ENCODE measurements around the gene PATE3. TPM values are rescaled to one million over a fixed set of nuclear protein-coding genes. Genes with fewer than 3 reads are reported as not detected.

Gene PATE3
- total RNA-seq (2014; rRNA removed; shearing (Covaris generic)): not detected in 2 replicates

GRCh38 chr11:125787827-125788226 is at the start of gene PATE3:
TSS of gene PATE3 (plus strand) at chr11:125788127. CDS start at chr11:125788152, 25 bp downstream.
- H3K9me3 ChIP-seq (replicated peaks): no peaks in the 10 kb centered on the region
- H3K36me3 ChIP-seq: no peaks in the 10 kb centered on the region
- H3K27me3 ChIP-seq (replicated peaks): no peaks in the 10 kb centered on the region
- no peaks in the 10 kb centered on the region for H3K4me1 ChIP-seq (replicated peaks)
- no peak for DNase-seq (ENCODE audit: low read depth in 1 of 2, low spot score in 2 of 2)
- H3K4me3 ChIP-seq: no peak within 1 kb of the TSS
- H3K27ac ChIP-seq: no peak within 1 kb of the TSS

- Histone ChIP-seq H3K36me3 (no peaks in the 10 kb centered on the region), H3K4me3 (no peak overlapping the region), H3K4me1 (replicated peaks) (no peaks in the 10 kb centered on the region), H3K27ac (no peak overlapping the region), H3K9me3 (replicated peaks) (no peaks in the 10 kb centered on the region), H3K27me3 (replicated peaks) (no peaks in the 10 kb centered on the region)
- DNase-seq (ENCODE audit: low read depth in 1 of 2, low spot score in 2 of 2): no peak
These were observed 47.3 kb upstream of the PATE3 start for GRCh38 chr11:125740617-125741016.

GRCh38 chr11:125743681-125744080 is 44.2 kb upstream of the PATE3 start:
- Histone ChIP-seq H3K4me3 (no peak overlapping the region), H3K27ac (no peak overlapping the region), H3K9me3 (replicated peaks) (no peaks in the 10 kb centered on the region), H3K36me3 (no peaks in the 10 kb centered on the region), H3K27me3 (replicated peaks) (no peaks in the 10 kb centered on the region), H3K4me1 (replicated peaks) (no peaks in the 10 kb centered on the region)
- DNase-seq (ENCODE audit: low read depth in 1 of 2, low spot score in 2 of 2): no peak

DNA sequence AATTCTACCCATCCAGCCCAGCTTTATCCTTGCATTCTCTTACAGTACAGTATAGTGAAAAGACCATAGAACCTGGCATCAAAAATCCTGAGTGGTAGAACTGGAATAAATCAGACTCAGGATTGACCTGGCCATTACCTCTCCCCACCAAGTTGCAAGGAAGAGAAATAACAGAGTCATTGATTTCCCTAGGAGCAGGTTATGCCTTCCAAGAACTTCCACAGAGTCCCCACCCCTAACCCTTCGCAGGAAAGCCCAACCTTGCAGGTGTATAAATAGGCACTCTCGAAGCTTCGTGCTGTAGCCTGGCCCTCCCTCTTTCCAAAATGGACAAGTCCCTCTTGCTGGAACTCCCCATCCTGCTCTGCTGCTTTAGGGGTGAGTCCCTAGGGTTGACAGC is 41.9 kb upstream of the PATE3 start, which contains the start of gene PATE1:
PATE1 (plus strand) TSS at position 301 of the 400 bp plus-strand sequence; CDS start at position 327, 26 bp downstream.
- Histone ChIP-seq H3K4me3 (no peak within 1 kb of the TSS), H3K27ac (no peak within 1 kb of the TSS), H3K4me1 (replicated peaks) (no peaks in the 10 kb centered on the region), H3K36me3 (no peaks in the 10 kb centered on the region), H3K27me3 (replicated peaks) (no peaks in the 10 kb centered on the region), H3K9me3 (replicated peaks) (no peaks in the 10 kb centered on the region)
- DNase-seq (ENCODE audit: low read depth in 1 of 2, low spot score in 2 of 2): no peak

DNA sequence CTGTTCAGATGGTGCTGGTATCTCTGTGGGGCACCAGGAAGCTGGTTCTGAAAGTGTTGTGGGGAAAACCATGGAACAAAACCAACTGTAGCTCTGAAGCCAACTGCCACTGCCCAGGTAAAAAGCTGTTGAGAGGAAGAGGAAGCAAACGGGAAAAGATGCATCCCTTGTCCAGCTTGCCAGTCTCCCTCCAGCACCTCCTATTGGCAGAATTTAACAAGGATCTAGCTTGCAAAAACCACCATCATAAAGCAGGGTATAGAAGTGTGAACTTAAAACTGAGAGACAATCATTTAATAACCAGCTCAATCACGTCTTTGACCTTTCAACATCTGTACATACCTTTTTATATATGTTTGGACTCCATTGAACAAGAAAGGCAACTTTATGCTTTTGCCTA is 37.3 kb upstream of the PATE3 start:
- Histone ChIP-seq H3K27ac (no peak overlapping the region), H3K9me3 (replicated peaks) (no peaks in the 10 kb centered on the region), H3K36me3 (no peaks in the 10 kb centered on the region), H3K27me3 (replicated peaks) (no peaks in the 10 kb centered on the region), H3K4me3 (no peak overlapping the region), H3K4me1 (replicated peaks) (no peaks in the 10 kb centered on the region)
- DNase-seq (ENCODE audit: low read depth in 1 of 2, low spot score in 2 of 2): no peak

DNA sequence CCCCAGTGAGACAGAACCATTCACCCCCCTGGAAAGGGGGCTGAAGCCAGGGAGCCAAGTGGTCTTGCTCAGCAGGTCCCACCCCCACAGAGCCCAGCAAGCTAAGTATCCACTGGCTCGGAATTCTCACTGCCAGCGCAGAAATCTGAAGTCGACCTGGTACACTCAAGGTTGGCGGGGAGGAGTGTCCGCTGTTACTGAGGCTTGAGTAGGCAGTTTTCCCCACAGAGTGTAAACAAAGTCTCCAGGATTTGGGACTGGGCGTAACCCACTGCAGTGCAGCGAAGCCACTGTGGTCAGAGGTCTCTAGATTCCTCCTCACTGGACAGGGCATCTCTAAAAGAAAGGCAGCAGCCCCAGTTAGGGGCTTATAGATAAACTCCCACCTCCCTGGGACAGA is 31.9 kb upstream of the PATE3 start:
- H3K9me3 ChIP-seq (replicated peaks): no peaks in the 10 kb centered on the region
- H3K27me3 ChIP-seq (replicated peaks): no peaks in the 10 kb centered on the region
- H3K27ac ChIP-seq: no peak overlapping the region
- H3K4me3 ChIP-seq: no peak overlapping the region
- DNase-seq (ENCODE audit: low read depth in 1 of 2, low spot score in 2 of 2): no peak
- H3K36me3 ChIP-seq: no peaks in the 10 kb centered on the region
- no peaks in the 10 kb centered on the region for H3K4me1 ChIP-seq (replicated peaks)

- no peak for DNase-seq (ENCODE audit: low read depth in 1 of 2, low spot score in 2 of 2)
- no peaks in the 10 kb centered on the region for H3K27me3 ChIP-seq (replicated peaks)
These were observed 25.5 kb upstream of the PATE3 start for GRCh38 chr11:125762445-125762844.

GRCh38 chr11:125763483-125763882 is 24.4 kb upstream of the PATE3 start:
- H3K36me3 ChIP-seq: no peaks in the 10 kb centered on the region
- H3K4me3 ChIP-seq: no peak overlapping the region
- no peaks in the 10 kb centered on the region for H3K9me3 ChIP-seq (replicated peaks)
- H3K27me3 ChIP-seq (replicated peaks): no peaks in the 10 kb centered on the region
- no peaks in the 10 kb centered on the region for H3K4me1 ChIP-seq (replicated peaks)
- DNase-seq (ENCODE audit: low read depth in 1 of 2, low spot score in 2 of 2): no peak
- no peak overlapping the region for H3K27ac ChIP-seq

More at GRCh38 chr11:125762445-125762844, 25.5 kb upstream of the PATE3 start:
- no peak overlapping the region for H3K4me3 ChIP-seq
- H3K36me3 ChIP-seq: no peaks in the 10 kb centered on the region
- H3K27ac ChIP-seq: no peak overlapping the region
- no peaks in the 10 kb centered on the region for H3K4me1 ChIP-seq (replicated peaks)
- no peaks in the 10 kb centered on the region for H3K9me3 ChIP-seq (replicated peaks)

DNA sequence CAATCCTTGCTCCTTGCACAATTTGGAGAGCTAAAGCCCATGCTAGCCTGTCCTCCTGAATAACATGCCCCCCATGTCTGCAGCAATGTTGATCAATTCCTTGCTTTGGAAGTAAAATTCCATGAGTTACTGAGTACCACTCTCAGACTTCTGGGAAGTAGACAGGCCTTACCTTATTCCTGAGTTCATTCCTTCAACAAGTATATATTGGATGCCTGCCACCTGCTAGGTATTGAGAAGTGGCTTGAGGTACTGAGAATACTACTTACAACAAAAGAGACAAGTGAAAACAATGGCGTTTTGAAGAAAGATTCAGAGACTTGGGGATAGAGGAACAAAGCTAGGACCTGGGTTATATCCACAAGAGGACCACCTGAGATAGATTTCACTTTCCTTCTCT is 21.7 kb upstream of the PATE3 start:
- Histone ChIP-seq H3K4me3 (no peak overlapping the region), H3K4me1 (replicated peaks) (no peaks in the 10 kb centered on the region), H3K27me3 (replicated peaks) (no peaks in the 10 kb centered on the region), H3K9me3 (replicated peaks) (no peaks in the 10 kb centered on the region), H3K36me3 (no peaks in the 10 kb centered on the region), H3K27ac (no peak overlapping the region)
- no peak for DNase-seq (ENCODE audit: low read depth in 1 of 2, low spot score in 2 of 2)

DNA sequence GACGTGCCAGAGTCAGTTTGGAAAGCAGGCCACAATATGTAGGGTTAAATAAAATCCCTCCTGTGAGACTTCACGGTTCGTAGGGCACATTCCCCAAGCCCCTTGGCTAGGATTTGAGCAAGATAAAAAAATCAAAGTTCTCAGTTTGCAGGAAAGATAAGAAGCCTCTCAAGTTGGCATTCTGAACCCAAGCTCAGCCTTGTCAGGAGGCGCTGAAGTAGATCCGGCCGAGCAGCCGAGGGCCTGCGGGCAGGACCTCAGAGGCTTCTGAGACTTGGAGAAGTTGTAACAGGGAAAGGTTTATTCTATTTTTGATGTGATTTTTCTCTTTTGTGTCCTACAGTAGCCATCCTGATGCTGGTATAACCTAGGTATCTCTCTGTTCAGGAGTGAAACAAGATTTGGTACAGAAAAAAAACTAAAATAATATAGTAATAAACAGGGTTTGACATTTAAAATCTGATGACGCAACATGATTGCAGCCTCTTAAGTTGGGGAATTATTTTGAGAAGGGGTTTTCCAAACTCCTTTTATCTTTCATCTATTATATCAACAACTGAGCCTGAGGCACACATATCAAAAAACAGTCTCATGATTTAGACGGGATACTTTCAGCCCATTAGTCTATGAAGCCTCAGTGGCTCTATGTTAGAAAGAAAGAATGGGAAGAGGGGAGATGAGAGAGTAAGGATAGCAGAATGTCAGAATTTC is 19.4 kb upstream of the PATE3 start:
- no peaks in the 10 kb centered on the region for H3K9me3 ChIP-seq (replicated peaks)
- no peaks in the 10 kb centered on the region for H3K4me1 ChIP-seq (replicated peaks)
- DNase-seq (ENCODE audit: low read depth in 1 of 2, low spot score in 2 of 2): no peak
- no peaks in the 10 kb centered on the region for H3K36me3 ChIP-seq
- H3K27me3 ChIP-seq (replicated peaks): no peaks in the 10 kb centered on the region
- H3K27ac ChIP-seq: no peak overlapping the region
- no peak overlapping the region for H3K4me3 ChIP-seq

- Histone ChIP-seq H3K4me3 (no peak overlapping the region), H3K4me1 (replicated peaks) (no peaks in the 10 kb centered on the region), H3K9me3 (replicated peaks) (no peaks in the 10 kb centered on the region), H3K27ac (no peak overlapping the region), H3K36me3 (no peaks in the 10 kb centered on the region), H3K27me3 (replicated peaks) (no peaks in the 10 kb centered on the region)
- no peak for DNase-seq (ENCODE audit: low read depth in 1 of 2, low spot score in 2 of 2)
These were observed 17.3 kb upstream of the PATE3 start for GRCh38 chr11:125770583-125770982.

- DNase-seq (ENCODE audit: low read depth in 1 of 2, low spot score in 2 of 2): no peak
- no peaks in the 10 kb centered on the region for H3K27me3 ChIP-seq (replicated peaks)
- H3K4me3 ChIP-seq: no peak overlapping the region
- no peak overlapping the region for H3K27ac ChIP-seq
- no peaks in the 10 kb centered on the region for H3K9me3 ChIP-seq (replicated peaks)
- H3K4me1 ChIP-seq (replicated peaks): no peaks in the 10 kb centered on the region
- no peaks in the 10 kb centered on the region for H3K36me3 ChIP-seq
These were observed 15.0 kb upstream of the PATE3 start for GRCh38 chr11:125772834-125773505.

GRCh38 chr11:125773516-125773915 is 14.4 kb upstream of the PATE3 start:
- H3K27me3 ChIP-seq (replicated peaks): no peaks in the 10 kb centered on the region
- no peaks in the 10 kb centered on the region for H3K36me3 ChIP-seq
- H3K4me3 ChIP-seq: no peak overlapping the region
- no peaks in the 10 kb centered on the region for H3K4me1 ChIP-seq (replicated peaks)
- H3K9me3 ChIP-seq (replicated peaks): no peaks in the 10 kb centered on the region
- H3K27ac ChIP-seq: no peak overlapping the region
- no peak for DNase-seq (ENCODE audit: low read depth in 1 of 2, low spot score in 2 of 2)

DNA sequence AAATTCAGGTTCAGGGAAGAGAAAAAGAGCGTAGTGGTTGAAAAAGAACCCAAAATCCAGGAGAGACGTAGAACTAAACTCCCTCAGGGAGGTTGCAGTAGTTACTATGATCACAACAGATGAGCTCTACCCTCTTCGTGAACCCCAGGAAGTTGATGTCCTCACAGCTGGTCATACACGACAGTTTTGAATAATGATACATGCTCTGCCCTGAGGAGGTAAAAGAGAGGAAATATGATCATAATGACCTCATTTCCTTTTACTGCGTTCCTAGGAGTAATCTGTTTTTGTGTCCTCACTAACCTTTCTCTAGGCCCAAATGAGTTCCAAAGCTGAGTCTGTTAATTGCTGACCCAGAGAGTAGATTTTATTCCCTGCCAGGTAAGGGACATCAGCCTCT is 10.6 kb upstream of the PATE3 start:
- no peaks in the 10 kb centered on the region for H3K4me1 ChIP-seq (replicated peaks)
- H3K4me3 ChIP-seq: no peak overlapping the region
- no peaks in the 10 kb centered on the region for H3K36me3 ChIP-seq
- H3K27ac ChIP-seq: no peak overlapping the region
- H3K27me3 ChIP-seq (replicated peaks): no peaks in the 10 kb centered on the region
- DNase-seq (ENCODE audit: low read depth in 1 of 2, low spot score in 2 of 2): no peak
- no peaks in the 10 kb centered on the region for H3K9me3 ChIP-seq (replicated peaks)
